Epithelial cell of proximal tubule (primary cell): ENCODE results near the gene GLB1L. TPM values are rescaled to one million over a fixed set of nuclear protein-coding genes. Genes with fewer than 3 reads are reported as not detected.

ENCODE experiments used
- DNase-seq: peaks from one replicate; pipeline ENCODE4 v3.0.0-alpha.2; 2011; ENCODE audit warnings: low read depth
- H3K4me3 ChIP-seq: 2 replicates; pipeline ENCODE4 v1.5.1; 2011; ENCODE audit warnings: low read depth, mild to moderate bottlenecking, low read length
- CTCF ChIP-seq: conservative IDR thresholded peaks from 2 replicates; pipeline ENCODE4 v1.5.1; 2012; ENCODE audit warnings: low read depth, mild to moderate bottlenecking, low read length
- total RNA-seq: library from RNA; depleted of rRNA; stranded (reverse); fragments of >200 nt; gene quantifications from 2 replicates; pipeline ENCODE4 v1.2.3, GENCODE V29; 2015

GLB1L gene
- total RNA-seq, 1 donor from 2014 or later = 10.4 TPM

GRCh38 chr2:219252900-219253752 lies 7.9 kb upstream of the GLB1L start, which contains the start of gene TUBA4B:
Gene TUBA4B, plus strand, starts transcription at chr2:219253243. Its CDS starts 165 bp downstream, at chr2:219253408.
- DNase-seq = no peak
- TF ChIP-seq CTCF = no peak
- H3K4me3 ChIP-seq = peak within 1 kb of the TSS; percentile 94

GRCh38 chr2:219252570-219252899 lies 7.3 kb upstream of the GLB1L start:
- peak overlapping the region; percentile 94 for H3K4me3 ChIP-seq
- no peak for TF ChIP-seq CTCF
- DNase-seq = no peak

GRCh38 chr2:219252084-219252483 lies 6.8 kb upstream of the GLB1L start:
- peak overlapping the region; percentile 94 for H3K4me3 ChIP-seq
- no peak for TF ChIP-seq CTCF
- DNase-seq = no peak

- H3K4me3 ChIP-seq = peak overlapping the region; percentile 94
- DNase-seq = no peak
- no peak for TF ChIP-seq CTCF
Observed at GRCh38 chr2:219251656-219252055, 6.4 kb upstream of the GLB1L start.

GRCh38 chr2:219250049-219250781 lies 5.0 kb upstream of the GLB1L start:
- no peak for TF ChIP-seq CTCF
- no peak for DNase-seq
- H3K4me3 ChIP-seq = peak overlapping the region; percentile 23

GRCh38 chr2:219249203-219249980 lies 4.1 kb upstream of the GLB1L start:
- peak overlapping the region; percentile 32 for H3K4me3 ChIP-seq
- no peak for TF ChIP-seq CTCF
- peak; percentile 83 for DNase-seq
